ENCODE results near the gene A1CF. TPM values are rescaled to one million over a fixed set of nuclear protein-coding genes. Genes with fewer than 3 reads are reported as not detected.

The A1CF gene
- total RNA-seq, 1 experiment from 2014 or later: not detected

DNA sequence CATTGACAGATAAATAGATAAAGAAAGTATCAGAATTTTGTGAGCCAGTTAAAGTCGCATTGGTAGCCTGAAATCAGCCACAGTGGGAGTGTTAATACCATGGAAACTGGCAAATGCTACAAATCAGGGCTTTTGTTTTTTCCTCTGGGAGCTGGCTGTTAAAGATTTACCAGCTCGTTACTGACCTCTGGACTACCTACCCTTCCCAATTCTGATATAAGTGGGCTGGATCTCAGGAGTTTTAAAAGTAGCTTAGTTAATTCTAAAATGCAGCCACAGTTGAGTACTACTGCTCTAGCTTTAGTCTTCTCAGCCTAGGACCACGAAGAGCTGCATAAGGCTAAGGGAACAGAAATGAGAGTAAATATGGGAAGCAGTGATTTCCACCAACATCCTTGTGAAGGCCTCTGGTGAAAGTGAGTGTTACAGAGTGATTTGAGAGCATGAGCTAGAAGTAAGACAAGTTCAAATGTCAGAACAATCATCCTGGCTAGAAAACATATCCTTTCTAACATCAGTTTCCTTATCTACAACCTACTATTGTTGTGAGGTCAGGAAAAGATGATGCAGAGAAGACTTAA, 53.2 kb downstream of the A1CF start:
- DNase-seq: no peak
- H4K20me1 ChIP-seq (ENCODE audit: insufficient read depth): no peaks in the 10 kb centered on the region
- no peak overlapping the region for H3K4me3 ChIP-seq
- no peaks in the 10 kb centered on the region for H3K9me3 ChIP-seq (ENCODE audit: insufficient read depth, low read depth)
- intact Hi-C loops (cut with micrococcal nuclease; ENCODE audit: unreplicated experiment): no loop called here
- peaks cover 7% of the 10 kb centered on the region; the same call in 1 of the 2 replicates for H3K27me3 ChIP-seq (ENCODE audit: insufficient read depth, low read depth)
- no peak overlapping the region for H3K4me2 ChIP-seq
- no peaks in the 10 kb centered on the region for H3K36me3 ChIP-seq (ENCODE audit: low read depth)
- no peaks in the 10 kb centered on the region for H3K9me2 ChIP-seq (ENCODE audit: insufficient read depth)
- no peak overlapping the region for H3K27ac ChIP-seq
- BruUV-seq (replicated peaks): no TSS peak
- ChIA-PET CTCF (no interaction called here), POLR2A (ENCODE audit: unreplicated experiment) (interaction anchor here (0.7 kb wide), 1 partner anchor 343 kb away, joined by 3 read pairs; no protein-coding TSS in a partner anchor)
- H3F3A ChIP-seq (ENCODE audit: insufficient read depth, low read depth): no peaks in the 10 kb centered on the region
- no peaks in the 10 kb centered on the region for H3K4me1 ChIP-seq (replicated peaks; ENCODE audit: insufficient read depth)
- H2AFZ ChIP-seq: no peak overlapping the region
- TF ChIP-seq EZH2 (IDR thresholded peaks at IDR 0.05; ENCODE audit: low read depth): no peak
- H3K79me2 ChIP-seq (ENCODE audit: low read depth): no peaks in the 10 kb centered on the region

DNA sequence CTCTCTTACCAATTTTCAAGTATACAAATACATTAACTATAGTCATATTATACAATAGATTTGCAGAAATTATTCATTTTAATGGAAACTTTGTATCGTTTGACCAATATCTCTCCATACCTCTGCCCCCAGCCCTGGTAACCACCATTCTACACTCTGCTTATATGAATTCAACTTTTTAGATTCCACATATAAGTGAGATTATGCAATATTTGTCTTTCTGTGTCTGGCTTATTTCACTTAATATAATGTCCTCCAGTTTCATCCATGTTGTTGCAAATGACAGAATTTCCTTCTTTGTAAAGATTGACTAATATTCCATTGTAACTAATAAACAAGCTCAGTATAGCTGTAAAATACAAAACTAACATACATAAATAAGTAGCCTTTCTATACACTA, 55.4 kb downstream of the A1CF start:
- H3K4me2 ChIP-seq: no peak overlapping the region
- CTCF ChIA-PET: no interaction called here
- no peak for TF ChIP-seq EZH2 (IDR thresholded peaks at IDR 0.05; ENCODE audit: low read depth)
- TF ChIP-seq, protein P1, sequence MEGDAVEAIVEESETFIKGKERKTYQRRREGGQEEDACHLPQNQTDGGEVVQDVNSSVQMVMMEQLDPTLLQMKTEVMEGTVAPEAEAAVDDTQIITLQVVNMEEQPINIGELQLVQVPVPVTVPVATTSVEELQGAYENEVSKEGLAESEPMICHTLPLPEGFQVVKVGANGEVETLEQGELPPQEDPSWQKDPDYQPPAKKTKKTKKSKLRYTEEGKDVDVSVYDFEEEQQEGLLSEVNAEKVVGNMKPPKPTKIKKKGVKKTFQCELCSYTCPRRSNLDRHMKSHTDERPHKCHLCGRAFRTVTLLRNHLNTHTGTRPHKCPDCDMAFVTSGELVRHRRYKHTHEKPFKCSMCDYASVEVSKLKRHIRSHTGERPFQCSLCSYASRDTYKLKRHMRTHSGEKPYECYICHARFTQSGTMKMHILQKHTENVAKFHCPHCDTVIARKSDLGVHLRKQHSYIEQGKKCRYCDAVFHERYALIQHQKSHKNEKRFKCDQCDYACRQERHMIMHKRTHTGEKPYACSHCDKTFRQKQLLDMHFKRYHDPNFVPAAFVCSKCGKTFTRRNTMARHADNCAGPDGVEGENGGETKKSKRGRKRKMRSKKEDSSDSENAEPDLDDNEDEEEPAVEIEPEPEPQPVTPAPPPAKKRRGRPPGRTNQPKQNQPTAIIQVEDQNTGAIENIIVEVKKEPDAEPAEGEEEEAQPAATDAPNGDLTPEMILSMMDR (conservative IDR thresholded peaks at IDR 0.05): no peak
- no peaks in the 10 kb centered on the region for H3K9me3 ChIP-seq (ENCODE audit: insufficient read depth, low read depth)
- intact Hi-C loops (cut with micrococcal nuclease; ENCODE audit: unreplicated experiment): no loop called here
- no peak overlapping the region for H3K4me3 ChIP-seq
- no peak for DNase-seq
- no peak overlapping the region for H3K27ac ChIP-seq
- no peak overlapping the region for H2AFZ ChIP-seq
- POLR2A ChIA-PET (ENCODE audit: unreplicated experiment): no interaction called here
- no peaks in the 10 kb centered on the region for H4K20me1 ChIP-seq (ENCODE audit: insufficient read depth)
- no TSS peak for BruUV-seq (replicated peaks)
- H3K9me2 ChIP-seq (ENCODE audit: insufficient read depth): no peaks in the 10 kb centered on the region
- no peaks in the 10 kb centered on the region for H3K79me2 ChIP-seq (ENCODE audit: low read depth)
- no peaks in the 10 kb centered on the region for H3K4me1 ChIP-seq (replicated peaks; ENCODE audit: insufficient read depth)
- H3K27me3 ChIP-seq (ENCODE audit: insufficient read depth, low read depth): peaks cover 9% of the 10 kb centered on the region
- no peaks in the 10 kb centered on the region for H3K36me3 ChIP-seq (ENCODE audit: low read depth)
- H3F3A ChIP-seq (ENCODE audit: insufficient read depth, low read depth): no peaks in the 10 kb centered on the region

DNA sequence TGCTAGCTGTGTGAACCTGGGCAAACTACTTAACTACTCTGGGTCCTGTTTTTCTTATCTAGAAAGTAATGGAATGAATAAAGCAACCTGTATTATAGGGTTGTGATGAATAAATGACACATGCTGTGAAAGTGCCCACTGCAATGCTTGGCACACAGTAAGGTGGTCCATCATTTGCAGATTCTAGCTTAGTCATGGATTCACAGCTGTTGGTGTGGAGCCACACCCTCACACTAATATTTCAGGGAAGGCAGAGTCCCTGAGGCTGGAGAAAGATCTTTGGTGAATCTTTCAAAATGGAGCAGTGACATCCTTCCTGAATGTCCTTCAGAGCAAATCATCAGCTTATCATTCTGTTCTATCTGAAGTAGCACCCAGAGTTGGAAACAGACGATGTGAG, 60.6 kb downstream of the A1CF start:
- H3F3A ChIP-seq (ENCODE audit: insufficient read depth, low read depth): no peaks in the 10 kb centered on the region
- H3K36me3 ChIP-seq (ENCODE audit: low read depth): no peaks in the 10 kb centered on the region
- H3K4me1 ChIP-seq (replicated peaks; ENCODE audit: insufficient read depth): no peaks in the 10 kb centered on the region
- no peak overlapping the region for H3K4me2 ChIP-seq
- no peaks in the 10 kb centered on the region for H4K20me1 ChIP-seq (ENCODE audit: insufficient read depth)
- no peak for DNase-seq
- H3K27ac ChIP-seq: no peak overlapping the region
- H2AFZ ChIP-seq: no peak overlapping the region
- POLR2A ChIA-PET (ENCODE audit: unreplicated experiment): no interaction called here
- H3K9me3 ChIP-seq (ENCODE audit: insufficient read depth, low read depth): no peaks in the 10 kb centered on the region
- no peaks in the 10 kb centered on the region for H3K79me2 ChIP-seq (ENCODE audit: low read depth)
- peaks cover 25% of the 10 kb centered on the region for H3K27me3 ChIP-seq (ENCODE audit: insufficient read depth, low read depth)
- intact Hi-C loops (cut with micrococcal nuclease; ENCODE audit: unreplicated experiment): no loop called here
- 0 out of 2 replicates have a peak, but pooled peaks cover 4% of the 10 kb centered on the region for H3K9me2 ChIP-seq (ENCODE audit: insufficient read depth)
- no peak overlapping the region for H3K4me3 ChIP-seq
- BruUV-seq (replicated peaks): no TSS peak
- CTCF ChIA-PET: no interaction called here
- TF ChIP-seq, protein P1 (conservative IDR thresholded peaks at IDR 0.05): no peak
- TF ChIP-seq EZH2 (IDR thresholded peaks at IDR 0.05; ENCODE audit: low read depth): no peak

DNA sequence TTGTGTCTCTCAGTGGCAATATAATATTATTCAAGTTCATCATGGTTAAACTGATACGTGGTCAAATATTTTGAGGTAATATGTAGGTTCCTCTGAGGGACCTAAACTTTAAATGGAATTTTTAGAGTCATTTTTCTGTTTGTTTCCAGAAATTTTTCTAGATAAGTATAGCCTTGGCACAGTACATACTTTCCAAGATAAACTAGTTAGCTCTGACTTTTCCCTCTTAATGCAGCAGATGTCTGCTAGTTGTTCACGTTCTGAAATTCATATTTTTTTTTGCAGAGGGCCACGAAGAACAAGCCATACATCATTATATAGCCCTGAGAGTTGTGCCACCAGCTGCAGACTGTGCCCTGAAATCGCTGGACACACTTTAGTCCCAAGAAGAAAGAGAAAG, 61.6 kb downstream of the A1CF start:
- intact Hi-C loops (cut with micrococcal nuclease; ENCODE audit: unreplicated experiment): no loop called here
- no peak for TF ChIP-seq EZH2 (IDR thresholded peaks at IDR 0.05; ENCODE audit: low read depth)
- TF ChIP-seq, protein P1 (conservative IDR thresholded peaks at IDR 0.05): no peak
- no peaks in the 10 kb centered on the region for H3F3A ChIP-seq (ENCODE audit: insufficient read depth, low read depth)
- H3K4me1 ChIP-seq (replicated peaks; ENCODE audit: insufficient read depth): no peaks in the 10 kb centered on the region
- peaks cover 35% of the 10 kb centered on the region for H3K27me3 ChIP-seq (ENCODE audit: insufficient read depth, low read depth)
- ChIA-PET POLR2A (ENCODE audit: unreplicated experiment) (no interaction called here), CTCF (no interaction called here)
- H3K4me2 ChIP-seq: no peak overlapping the region
- no peaks in the 10 kb centered on the region for H4K20me1 ChIP-seq (ENCODE audit: insufficient read depth)
- no peaks in the 10 kb centered on the region for H3K9me3 ChIP-seq (ENCODE audit: insufficient read depth, low read depth)
- H3K79me2 ChIP-seq (ENCODE audit: low read depth): no peaks in the 10 kb centered on the region
- H3K9me2 ChIP-seq (ENCODE audit: insufficient read depth): 0 out of 2 replicates have a peak, but pooled peaks cover 4% of the 10 kb centered on the region
- no peak overlapping the region for H2AFZ ChIP-seq
- no peak overlapping the region for H3K4me3 ChIP-seq
- H3K36me3 ChIP-seq (ENCODE audit: low read depth): no peaks in the 10 kb centered on the region
- no TSS peak for BruUV-seq (replicated peaks)
- no peak for DNase-seq
- no peak overlapping the region for H3K27ac ChIP-seq
